ENCODE results near the gene SLC12A8.

SLC12A8 gene

GRCh38 chr3:125110876-125111480, 101.6 kb downstream of the SLC12A8 start:
- no peak overlapping the region for H2AFZ ChIP-seq
- H3K9ac ChIP-seq, result no peak overlapping the region
- H3K36me3 ChIP-seq (ENCODE audit: control insufficient read depth, insufficient read depth, low read length), result no peaks in the 10 kb centered on the region
- TF ChIP-seq, protein P1, sequence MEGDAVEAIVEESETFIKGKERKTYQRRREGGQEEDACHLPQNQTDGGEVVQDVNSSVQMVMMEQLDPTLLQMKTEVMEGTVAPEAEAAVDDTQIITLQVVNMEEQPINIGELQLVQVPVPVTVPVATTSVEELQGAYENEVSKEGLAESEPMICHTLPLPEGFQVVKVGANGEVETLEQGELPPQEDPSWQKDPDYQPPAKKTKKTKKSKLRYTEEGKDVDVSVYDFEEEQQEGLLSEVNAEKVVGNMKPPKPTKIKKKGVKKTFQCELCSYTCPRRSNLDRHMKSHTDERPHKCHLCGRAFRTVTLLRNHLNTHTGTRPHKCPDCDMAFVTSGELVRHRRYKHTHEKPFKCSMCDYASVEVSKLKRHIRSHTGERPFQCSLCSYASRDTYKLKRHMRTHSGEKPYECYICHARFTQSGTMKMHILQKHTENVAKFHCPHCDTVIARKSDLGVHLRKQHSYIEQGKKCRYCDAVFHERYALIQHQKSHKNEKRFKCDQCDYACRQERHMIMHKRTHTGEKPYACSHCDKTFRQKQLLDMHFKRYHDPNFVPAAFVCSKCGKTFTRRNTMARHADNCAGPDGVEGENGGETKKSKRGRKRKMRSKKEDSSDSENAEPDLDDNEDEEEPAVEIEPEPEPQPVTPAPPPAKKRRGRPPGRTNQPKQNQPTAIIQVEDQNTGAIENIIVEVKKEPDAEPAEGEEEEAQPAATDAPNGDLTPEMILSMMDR (IDR thresholded peaks at IDR 0.05), result no peak
- H3K4me2 ChIP-seq (ENCODE audit: low read length), result no peak overlapping the region
- H3K9me3 ChIP-seq (ENCODE audit: control insufficient read depth, low read length), result no peaks in the 10 kb centered on the region
- H3K4me3 ChIP-seq (ENCODE audit: low read depth, low read length), result no peak overlapping the region
- H3K27ac ChIP-seq, result no peak overlapping the region
- no peaks in the 10 kb centered on the region for H3K27me3 ChIP-seq (ENCODE audit: control insufficient read depth, insufficient read depth, low read length)
- no peaks in the 10 kb centered on the region for H3K4me1 ChIP-seq
- H3K79me2 ChIP-seq, result no peaks in the 10 kb centered on the region

- TF ChIP-seq, protein P1 (IDR thresholded peaks at IDR 0.05), result no peak
- H3K4me3 ChIP-seq (ENCODE audit: low read depth, low read length), result no peak overlapping the region
These were observed 102.3 kb downstream of the SLC12A8 start for GRCh38 chr3:125110016-125110875.

GRCh38 chr3:125109536-125109925, 103.0 kb downstream of the SLC12A8 start:
- no peak overlapping the region for H2AFZ ChIP-seq
- H3K4me3 ChIP-seq (ENCODE audit: low read depth, low read length), result no peak overlapping the region
- no peaks in the 10 kb centered on the region for H3K27me3 ChIP-seq (ENCODE audit: control insufficient read depth, insufficient read depth, low read length)
- H3K9ac ChIP-seq, result no peak overlapping the region
- no peak overlapping the region for H3K27ac ChIP-seq
- no peaks in the 10 kb centered on the region for H3K4me1 ChIP-seq
- no peak overlapping the region for H3K4me2 ChIP-seq (ENCODE audit: low read length)
- H3K9me3 ChIP-seq (ENCODE audit: control insufficient read depth, low read length), result no peaks in the 10 kb centered on the region
- TF ChIP-seq, protein P1 (IDR thresholded peaks at IDR 0.05), result no peak
- H3K79me2 ChIP-seq, result no peaks in the 10 kb centered on the region
- H3K36me3 ChIP-seq (ENCODE audit: control insufficient read depth, insufficient read depth, low read length), result no peaks in the 10 kb centered on the region

More at GRCh38 chr3:125110016-125110875, 102.3 kb downstream of the SLC12A8 start:
- H3K79me2 ChIP-seq, result no peaks in the 10 kb centered on the region
- no peak overlapping the region for H2AFZ ChIP-seq
- no peak overlapping the region for H3K4me2 ChIP-seq (ENCODE audit: low read length)
- no peaks in the 10 kb centered on the region for H3K9me3 ChIP-seq (ENCODE audit: control insufficient read depth, low read length)
- H3K27me3 ChIP-seq (ENCODE audit: control insufficient read depth, insufficient read depth, low read length), result no peaks in the 10 kb centered on the region
- no peak overlapping the region for H3K9ac ChIP-seq
- no peaks in the 10 kb centered on the region for H3K36me3 ChIP-seq (ENCODE audit: control insufficient read depth, insufficient read depth, low read length)
- H3K27ac ChIP-seq, result no peak overlapping the region
- H3K4me1 ChIP-seq, result no peaks in the 10 kb centered on the region

GRCh38 chr3:125108833-125109535, 103.6 kb downstream of the SLC12A8 start:
- H3K27ac ChIP-seq, result no peak overlapping the region
- H3K4me3 ChIP-seq (ENCODE audit: low read depth, low read length), result no peak overlapping the region

More at GRCh38 chr3:125108833-125109535, 103.6 kb downstream of the SLC12A8 start:
- Histone ChIP-seq H3K9me3 (ENCODE audit: control insufficient read depth, low read length) (no peaks in the 10 kb centered on the region), H3K4me2 (ENCODE audit: low read length) (no peak overlapping the region), H3K9ac (no peak overlapping the region), H3K4me1 (no peaks in the 10 kb centered on the region), H3K79me2 (no peaks in the 10 kb centered on the region), H3K36me3 (ENCODE audit: control insufficient read depth, insufficient read depth, low read length) (no peaks in the 10 kb centered on the region), H2AFZ (no peak overlapping the region), H3K27me3 (ENCODE audit: control insufficient read depth, insufficient read depth, low read length) (no peaks in the 10 kb centered on the region)
- TF ChIP-seq, protein P1 (IDR thresholded peaks at IDR 0.05), result no peak

Data from parathyroid adenoma (tissue), 2 donors.